H1 (cell line): Measurements from ENCODE around the gene TTL.
A peak's percentile ranks its signal among the peaks of the same experiment; 100 is the strongest.

ENCODE experiments used
- CBX8 ChIP-seq: fragments of 300-800, 300-1000 bp; sonication (generic); IDR thresholded peaks from 2 replicates; pipeline ENCODE4 v1.7.1; 2016; ENCODE audit warnings: low read depth, low read length, borderline replicate concordance
- CREB1 ChIP-seq: IDR thresholded peaks from 2 replicates; pipeline ENCODE4 v1.6.1; 2012; ENCODE audit warnings: inconsistent platforms
- SIN3A ChIP-seq, 2 experiments: IDR thresholded peaks in 1 of 2; conservative IDR thresholded peaks in 1 of 2; 2 replicates each; pipeline ENCODE4 v1.6.1; 2011 to 2012; ENCODE audit warnings: low read length in 2 of 2, improper control_type of control experiment in 1 of 2, low read depth in 1 of 2, mild to moderate bottlenecking in 1 of 2

DNA sequence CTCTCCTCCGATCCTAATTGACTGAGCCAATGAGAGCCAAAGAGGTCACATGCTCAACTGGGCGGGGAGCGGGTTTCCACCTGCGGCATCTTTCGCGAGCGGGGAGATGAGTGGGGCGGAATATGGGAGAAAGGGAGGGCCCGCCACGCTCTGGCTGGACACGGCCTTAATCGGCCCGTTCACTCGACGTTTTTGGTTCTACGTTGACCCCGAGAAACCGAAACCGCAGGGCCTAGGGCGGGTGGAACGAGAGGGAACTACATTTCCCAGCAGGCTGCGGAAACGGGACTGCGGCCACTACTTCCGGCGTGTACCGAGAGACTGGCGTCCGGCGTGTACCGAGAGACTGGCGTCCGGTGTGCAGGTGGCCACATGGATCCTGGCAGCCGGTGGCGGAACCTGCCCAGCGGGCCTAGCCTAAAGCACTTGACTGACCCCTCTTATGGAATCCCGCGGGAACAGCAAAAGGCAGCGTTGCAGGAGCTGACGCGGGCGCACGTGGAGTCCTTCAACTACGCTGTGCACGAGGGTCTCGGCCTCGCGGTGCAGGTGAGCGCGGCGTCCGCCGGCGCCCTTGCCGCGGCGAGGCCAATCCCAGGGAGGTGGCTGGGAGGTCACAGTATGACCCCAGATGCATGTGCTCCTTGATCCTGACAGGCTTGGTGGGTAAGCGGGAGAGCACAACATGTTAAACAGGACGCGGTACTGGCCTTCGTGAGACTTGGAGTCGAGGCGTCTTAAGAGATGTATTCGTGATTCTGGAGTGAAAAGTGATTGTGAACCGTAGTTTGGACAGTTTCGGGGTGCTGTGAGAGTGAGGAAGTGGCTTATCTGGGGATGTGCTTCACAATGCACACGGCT, 60.4 kb downstream of the TTL start, which contains the start of gene POLR1B:
- TF ChIP-seq CBX8, result no peak
- peak; percentile 97 for TF ChIP-seq SIN3A (conservative IDR thresholded peaks at IDR 0.05 in 1 of 2, IDR thresholded peaks at IDR 0.05 in 1 of 2; ENCODE audit: low read depth in 1 of 2, low read length in 2 of 2)
- peak; percentile 68 for TF ChIP-seq CREB1
